TTC549 (cell line): ENCODE data around the gene CADM1.

Experiments
- FAIRE-seq: peaks from 2 replicates; lab custom pipeline; 2012; peaks lifted over from hg19 to GRCh38; lab: Jason Lieb, UNC

Gene CADM1

DNA sequence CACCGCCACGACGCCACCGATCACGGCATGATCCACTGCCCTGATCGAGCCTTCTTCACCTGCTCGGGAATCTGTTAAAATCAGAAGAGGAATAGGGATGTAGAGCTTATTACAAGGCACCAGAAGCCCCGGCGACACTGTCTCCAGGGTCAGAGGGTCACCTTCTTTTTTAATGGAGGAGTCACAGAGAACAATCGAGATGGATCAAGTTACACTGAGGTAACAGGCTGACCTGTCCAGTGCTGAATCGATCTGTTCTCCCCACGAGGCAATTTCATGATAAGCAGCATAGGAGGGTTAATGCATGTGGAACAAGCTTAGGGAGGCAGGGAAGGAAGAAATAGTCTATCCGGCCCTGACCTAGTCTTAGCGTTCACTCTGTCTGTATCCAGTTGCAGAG, 325.5 kb downstream of the CADM1 start:
- FAIRE-seq = no peak

DNA sequence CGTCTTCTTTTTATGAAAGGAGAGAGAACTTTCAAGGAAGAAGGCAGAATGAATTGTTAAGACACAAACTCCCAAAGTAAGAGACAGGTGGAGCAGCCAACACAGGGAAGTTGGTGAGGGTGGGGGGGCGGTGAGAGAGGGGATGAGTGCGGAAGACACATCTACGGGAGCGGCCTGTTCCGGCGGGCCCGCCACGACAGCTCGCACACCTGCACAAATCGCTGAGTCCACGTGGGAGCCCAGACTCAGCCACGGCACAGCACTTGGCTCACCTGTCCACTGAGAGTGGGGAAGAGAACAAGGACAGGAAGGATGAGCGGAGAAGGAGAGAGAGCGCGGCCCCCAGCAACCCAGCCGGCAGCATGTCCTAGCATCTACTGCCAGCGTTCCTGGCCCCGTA, 331.1 kb downstream of the CADM1 start:
- no peak for FAIRE-seq

DNA sequence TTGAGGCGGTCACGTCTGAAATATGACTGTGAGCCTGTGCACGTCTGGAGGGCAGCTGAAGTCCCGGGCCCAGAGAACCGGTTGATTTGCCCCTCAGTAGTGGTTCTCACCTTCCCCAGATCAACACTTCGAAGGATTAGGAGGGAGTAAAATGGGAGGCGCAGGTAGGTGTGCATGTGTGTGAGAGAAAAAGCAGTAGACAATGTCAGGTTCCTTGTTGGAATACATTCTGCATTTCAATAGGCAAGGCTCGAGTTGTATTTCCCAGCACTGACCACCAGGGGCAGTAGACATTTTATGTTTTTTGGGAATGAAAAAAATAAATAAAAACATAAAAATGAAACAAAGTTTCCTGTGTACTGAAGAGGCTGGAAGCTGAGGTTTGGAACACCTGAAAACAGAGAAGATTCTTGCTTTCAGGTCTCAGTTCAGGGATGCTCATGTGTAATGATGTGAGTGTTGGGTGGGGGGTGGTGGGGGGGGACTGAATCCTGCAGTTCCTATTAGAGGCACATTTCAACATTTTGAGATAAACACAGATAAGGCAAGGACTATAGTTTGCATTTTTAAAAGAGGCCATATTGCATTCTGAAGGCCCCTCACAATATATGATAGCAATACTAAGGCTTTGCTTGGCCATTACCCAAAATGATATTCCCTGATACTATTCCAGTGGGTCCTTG, 333.9 kb downstream of the CADM1 start:
- FAIRE-seq = no peak

DNA sequence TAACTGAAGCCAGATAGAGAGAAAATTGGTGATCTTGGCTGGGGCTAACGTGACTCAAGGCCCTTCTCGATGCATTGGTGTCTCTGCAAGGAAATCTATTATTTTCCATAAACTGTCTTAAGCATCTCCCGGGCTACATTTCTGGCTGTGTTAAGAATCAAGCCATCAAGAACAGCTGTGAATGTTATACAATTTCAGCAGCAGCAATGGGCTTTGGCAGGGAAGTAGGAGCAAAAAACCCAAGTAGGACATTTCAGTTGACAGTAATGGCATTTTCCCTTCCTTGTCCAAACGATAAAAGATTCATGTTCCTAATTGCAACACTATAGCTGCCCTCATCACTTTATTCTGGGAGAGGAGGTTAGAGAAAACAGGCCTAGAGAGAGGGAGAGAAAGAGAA, 335.0 kb downstream of the CADM1 start:
- no peak for FAIRE-seq

DNA sequence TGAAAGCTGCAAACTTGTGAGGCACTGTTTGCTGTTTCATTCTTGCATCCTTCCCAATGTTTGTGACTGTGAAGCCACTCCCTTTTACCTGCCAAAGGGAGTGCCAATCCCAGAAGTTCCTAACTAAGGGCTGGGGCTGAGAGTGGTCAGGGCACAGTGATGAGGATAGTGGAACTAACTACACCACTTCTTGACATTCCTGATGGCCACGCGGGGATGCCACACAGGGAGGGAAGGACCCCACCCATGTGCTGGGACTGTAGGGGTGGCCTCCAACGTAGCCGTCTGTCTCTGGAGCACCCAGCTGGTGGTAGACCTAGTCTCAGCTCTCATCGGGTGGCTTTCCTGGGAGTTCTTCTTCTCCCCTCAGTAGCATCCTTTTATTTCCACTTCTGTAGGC, 335.5 kb downstream of the CADM1 start:
- FAIRE-seq = no peak

DNA sequence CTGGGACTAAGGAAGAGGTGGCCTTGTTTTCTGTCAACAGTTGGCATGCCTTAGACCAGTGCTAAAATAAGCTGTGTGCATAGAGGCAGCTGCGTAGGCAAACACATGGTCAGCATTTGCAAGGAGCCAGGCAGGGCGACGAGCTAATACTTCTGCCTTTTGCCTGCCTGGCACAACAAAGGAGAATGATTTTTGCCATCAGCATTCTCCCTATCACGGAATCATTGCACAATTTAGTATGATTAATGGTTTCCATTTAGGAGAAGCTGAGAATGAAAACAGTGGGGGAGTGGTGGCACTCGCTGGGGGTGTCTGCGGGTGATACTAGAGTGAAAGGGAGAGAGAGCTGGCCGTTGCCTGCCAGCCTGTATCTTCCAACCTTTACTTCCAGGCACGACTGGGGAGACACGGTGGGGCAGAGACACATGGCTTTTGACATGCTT, 336.0 kb downstream of the CADM1 start:
- no peak for FAIRE-seq

DNA sequence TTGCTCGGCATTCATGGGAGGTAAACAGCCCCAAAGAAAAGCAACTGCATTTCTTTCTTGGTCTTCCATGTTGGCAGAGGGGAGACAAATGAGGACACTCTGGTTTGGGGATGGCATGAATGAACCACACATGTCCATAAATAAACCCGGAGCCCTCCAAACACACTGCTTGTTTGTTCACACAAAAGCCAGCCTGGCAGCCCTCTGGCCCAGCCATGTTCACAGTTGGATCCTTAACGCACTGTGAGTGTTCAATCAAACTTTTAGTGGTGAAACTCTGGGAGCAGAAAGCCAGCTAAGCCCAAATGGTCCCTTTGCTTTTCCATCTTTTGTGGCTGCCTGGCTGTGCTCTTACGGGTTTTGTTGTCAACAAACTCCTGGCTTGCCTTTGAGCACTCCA, 336.8 kb downstream of the CADM1 start:
- no peak for FAIRE-seq

DNA sequence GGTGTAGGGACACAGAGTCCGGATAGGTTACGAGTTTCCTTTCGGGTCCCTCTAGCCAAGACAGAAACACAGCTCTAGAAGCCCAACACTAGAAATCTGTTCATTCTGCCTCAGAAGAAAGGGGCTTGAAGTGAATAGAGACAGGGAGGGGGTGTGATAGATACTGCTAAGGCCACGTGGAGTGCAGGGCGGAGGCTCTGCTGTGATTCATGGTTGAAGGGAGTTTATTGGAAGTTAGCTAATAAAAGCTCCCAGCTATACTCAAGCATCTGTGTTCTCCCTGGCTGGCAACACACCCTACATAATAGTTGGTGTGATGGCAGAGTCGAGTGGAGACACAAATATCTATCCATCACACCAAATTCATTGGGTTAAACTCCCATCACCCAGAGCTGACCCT, 337.4 kb downstream of the CADM1 start:
- no peak for FAIRE-seq

DNA sequence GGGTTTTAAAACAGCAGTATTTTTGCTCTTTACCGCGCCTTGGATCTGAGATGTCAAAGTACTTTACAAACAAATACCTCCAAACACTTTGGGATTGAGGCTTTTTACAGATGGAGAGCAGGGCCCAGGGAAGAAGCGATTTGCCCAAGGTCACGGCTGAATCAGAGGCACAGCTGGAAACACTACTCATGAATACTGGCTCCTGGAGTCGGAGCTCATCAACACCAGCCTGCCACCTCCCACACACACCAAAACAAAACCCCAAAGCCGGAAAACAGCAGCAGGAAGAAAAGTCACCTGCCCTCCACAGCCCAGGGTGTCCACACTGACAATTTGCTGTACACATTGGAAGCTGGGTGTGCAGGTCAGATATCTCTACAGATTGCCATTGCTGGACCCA, 339.4 kb downstream of the CADM1 start:
- FAIRE-seq = no peak

DNA sequence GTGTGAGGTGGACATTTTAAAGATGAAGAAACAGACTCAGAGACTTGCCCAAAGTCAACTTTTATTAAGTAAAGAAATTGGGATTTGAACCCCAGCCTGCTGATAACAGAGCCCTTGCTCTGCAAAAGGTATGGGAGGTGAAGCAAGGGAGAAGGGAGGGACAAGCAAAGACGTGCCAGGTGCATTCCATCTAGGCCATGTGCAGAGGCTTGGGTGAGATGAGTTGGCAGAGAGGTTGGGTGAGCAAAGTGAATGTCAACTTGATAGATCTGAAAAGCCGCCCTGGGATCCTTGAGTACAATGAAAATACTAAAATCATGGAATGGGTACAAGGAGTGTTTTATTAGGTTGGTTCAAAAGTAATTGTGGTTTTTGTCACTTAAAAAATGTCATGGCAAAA, 341.3 kb downstream of the CADM1 start:
- FAIRE-seq = no peak

DNA sequence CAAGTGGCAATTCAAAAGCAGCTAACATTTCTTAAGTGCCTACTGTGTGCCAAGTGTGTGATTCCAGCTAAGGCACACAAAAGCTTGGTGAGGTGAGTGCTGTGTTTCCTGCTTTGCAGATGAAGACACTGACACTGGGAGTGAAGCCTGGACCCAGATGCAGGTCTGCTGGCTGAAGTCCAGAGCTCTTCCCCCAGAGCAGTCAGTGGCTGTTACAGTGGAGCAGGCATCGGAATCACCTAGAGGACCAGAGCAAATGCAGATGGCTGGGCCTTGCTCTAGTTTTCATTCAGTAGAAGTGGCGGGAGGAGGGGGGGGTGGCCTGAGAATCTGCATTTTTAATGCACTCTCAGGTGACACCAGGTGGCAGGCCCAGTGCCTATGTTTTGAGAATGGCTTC, 342.3 kb downstream of the CADM1 start:
- FAIRE-seq = no peak

DNA sequence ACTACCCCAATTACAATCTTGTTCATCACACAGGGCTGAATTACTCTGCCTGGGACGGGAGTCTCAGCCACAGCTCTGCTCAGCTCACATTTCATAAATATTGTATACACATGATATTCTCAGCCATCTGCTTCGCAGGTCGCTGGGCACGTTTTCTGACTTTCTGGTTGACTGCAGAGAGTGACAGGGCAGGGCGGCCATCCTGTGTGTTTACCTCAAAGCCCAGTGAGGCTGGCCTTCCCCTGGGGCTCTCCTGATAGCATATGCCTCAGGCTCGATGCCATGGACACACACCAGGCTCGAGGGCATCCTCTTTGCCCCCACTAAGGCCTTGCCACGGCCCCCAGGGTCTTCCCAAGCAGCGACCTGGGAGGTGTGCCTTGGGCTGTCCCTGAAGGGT, 345.0 kb downstream of the CADM1 start:
- FAIRE-seq = no peak

DNA sequence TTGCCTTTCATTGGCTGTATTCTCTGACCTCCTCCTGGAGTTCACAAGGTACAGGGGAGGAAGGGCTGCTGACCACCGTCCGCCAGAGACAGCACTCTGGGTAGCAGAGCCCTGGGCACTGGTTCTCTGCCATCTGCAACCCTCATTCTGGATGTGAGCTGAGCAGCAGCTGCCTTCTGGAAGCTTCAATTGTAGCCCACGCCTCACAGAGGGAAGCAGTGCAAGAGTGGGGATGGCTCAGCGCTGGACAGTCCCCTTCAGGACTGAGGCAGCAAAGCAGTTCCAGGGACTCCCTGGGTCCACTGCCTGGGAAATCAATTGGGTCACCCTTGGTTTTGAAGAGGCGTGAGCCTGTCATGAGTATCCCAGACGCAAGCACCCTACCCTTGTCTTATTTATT, 346.2 kb downstream of the CADM1 start:
- FAIRE-seq = no peak

DNA sequence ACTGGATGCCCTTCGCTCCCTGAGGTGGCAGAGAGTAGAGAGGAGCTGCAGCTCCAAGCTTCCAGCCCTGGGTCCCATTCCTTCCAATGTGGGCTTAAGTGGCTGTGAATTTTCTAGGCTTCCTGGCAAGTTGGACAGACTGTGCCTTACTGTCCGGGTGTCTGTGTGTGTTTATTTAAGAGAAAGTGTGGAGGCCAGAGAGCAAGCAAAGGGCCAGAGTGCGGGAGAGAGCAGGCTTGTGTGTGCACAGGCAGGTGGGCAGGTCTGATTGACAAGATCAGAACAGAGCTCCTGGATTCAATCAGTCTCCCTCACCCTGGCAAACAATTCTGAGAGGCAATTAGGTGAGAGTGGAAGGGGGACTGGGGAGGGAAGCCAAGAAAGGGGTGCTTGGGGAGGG, 347.0 kb downstream of the CADM1 start:
- no peak for FAIRE-seq

DNA sequence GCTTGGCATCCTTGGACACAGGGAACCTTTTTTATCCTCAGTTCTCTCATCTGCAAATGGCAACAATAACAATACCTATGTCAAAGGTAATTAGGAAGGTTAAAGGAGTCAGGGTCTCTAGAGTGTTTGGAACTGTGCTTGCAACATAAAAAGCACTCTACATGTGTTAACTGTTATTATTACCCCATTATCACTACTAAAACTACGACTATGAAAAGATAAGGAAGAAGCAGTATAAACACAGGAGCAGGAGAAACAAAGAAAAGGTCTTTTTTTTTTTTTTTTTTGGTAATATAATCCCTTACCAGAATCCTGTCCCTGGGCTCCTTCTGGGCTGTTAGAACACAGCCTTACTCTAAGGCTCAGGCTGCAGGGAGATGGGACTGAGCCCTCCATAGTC, 348.2 kb downstream of the CADM1 start:
- FAIRE-seq = no peak

DNA sequence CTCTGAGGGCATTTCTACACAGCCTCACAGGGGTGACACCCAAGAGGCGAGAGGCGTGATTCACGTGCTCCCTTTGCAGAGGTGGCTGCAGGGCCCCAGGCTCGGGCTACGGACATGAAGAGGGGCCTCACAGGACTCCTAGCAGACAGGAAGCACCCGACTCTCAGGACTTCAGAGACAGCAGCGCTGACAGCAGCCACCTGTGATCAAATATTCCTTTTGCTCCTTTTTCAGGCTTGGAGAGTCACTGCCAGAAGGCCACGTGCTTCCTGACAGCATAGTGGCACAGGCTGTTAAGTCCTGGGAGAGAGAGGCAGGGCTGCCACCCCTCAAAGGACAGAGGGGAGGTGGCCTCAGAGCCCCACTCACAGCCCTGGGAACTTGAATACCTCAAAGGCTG, 348.9 kb downstream of the CADM1 start:
- no peak for FAIRE-seq

DNA sequence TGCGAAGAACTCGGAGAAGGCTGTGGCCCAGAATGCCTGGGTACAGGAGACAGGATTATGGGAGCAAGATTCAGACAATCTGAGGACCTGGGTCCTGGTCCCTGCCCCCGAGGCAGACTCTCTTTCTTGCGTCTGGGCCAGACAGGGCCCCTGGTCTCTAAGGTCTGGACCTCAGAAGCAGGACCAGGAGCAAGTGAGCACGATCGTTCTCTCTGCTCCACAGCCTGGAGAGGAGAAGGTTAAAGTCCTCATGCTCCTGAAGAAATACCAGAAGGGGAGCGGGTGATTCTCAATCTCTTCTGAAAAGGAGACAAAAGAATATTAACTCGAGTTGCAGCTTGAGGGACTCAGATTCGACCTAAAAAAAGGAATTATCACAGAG, 349.9 kb downstream of the CADM1 start:
- no peak for FAIRE-seq

DNA sequence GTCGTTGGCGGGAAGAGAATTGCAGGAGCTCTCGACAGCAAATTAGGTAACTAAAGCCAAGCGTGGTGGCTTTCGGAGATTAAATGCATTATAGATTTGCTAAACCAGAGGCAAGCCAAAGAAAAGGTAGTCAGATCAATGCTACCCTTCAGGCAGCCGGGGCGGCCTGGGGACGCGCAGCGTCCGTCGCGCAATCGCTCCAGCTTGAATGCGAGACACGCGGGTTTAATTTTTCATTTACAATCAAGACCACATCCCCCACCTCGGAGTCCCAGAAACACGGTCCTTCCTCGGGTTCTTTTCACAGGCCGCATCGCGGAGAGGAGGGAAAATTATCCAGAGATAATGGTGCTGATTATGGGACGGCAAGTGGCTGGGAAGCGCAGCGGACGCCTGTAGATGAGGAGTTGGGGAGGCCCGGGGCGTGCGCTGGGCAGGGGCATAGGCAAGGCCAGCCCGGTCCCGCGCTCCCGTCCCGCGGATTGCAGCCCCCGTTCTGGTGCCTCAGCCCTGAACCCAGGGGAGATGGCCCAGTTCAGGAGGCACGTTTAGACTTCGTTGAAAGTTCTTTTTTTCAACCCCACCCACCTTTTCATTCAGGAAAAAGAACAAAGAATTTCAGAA, 350.4 kb downstream of the CADM1 start:
- no peak for FAIRE-seq

DNA sequence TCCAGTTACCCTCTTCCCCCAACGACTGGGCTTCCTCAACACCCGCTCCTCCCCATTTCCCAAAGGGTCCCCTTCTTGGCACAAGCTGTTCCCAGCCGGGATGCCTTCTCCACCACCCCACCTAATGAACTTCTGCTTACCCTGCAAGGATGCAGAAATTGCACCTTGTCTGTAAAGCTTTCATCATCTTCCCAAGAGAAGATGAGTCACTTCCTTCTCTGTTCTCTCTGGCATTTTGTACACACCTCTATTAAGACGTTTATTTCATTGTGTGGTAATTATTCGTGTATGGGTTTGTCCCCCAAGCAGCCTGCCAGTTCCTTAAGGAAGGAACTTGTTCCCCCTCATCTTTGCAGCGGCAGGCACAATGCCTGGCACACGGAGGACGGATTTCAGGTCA, 351.1 kb downstream of the CADM1 start:
- FAIRE-seq = no peak

DNA sequence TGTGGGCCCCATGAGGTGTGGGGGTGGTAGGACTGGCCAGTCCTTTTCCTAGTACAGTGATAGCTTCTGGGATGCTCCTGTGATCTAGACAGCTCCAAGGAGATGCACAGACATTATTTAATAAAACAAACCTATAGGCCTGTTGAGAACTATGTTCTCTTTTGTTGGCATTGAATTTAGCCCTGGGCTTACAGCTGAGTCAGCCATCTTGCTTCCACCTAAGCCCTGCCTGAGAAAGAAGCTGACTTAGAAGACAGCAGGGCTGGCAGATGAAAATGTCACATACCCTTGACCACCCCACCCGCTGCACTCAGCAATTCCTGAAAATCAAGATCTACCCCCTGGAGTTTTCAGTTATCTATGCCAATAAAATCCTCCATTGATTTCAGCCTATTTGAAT, 353.2 kb downstream of the CADM1 start:
- no peak for FAIRE-seq

DNA sequence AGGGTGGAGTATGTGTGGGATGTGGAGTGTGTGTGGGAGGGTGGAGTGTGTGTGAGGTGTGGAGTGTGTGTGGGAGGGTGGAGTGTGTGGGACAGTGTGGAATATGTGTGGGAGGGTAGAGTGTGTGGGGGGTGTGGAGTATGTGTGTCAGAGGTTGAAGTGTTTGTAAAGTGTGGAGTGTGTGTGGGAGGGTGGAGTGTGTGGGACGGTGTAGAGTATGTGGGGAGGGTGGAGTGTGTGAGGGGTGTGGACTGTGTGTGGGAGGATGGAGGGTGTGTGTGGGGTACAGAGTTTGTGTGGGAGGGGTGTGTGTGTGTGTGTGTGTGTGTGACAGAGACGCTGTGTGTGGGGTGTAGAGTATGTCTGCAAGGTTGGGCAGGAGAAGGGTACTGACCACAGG, 355.5 kb downstream of the CADM1 start:
- FAIRE-seq = no peak

DNA sequence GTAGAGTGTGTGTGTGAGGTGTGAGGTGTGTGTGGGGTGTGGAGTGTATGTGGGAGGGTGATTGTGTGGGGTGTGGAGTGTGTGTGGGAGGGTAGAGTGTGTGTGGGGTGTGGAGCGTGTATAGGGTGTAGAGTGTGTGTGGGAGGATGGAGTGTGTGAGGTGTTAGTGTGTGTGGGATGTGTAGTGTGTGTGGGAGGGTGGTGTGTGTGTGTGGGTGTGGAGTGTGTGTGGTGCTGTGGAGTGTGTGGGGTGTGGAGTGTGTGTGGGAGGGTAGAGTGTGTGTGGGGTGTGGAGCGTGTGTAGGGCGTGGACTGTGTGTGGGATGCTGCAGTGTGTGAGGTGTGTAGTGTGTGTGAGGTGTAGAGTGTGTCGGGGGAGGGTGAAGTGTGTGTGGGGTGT, 356.1 kb downstream of the CADM1 start:
- no peak for FAIRE-seq

DNA sequence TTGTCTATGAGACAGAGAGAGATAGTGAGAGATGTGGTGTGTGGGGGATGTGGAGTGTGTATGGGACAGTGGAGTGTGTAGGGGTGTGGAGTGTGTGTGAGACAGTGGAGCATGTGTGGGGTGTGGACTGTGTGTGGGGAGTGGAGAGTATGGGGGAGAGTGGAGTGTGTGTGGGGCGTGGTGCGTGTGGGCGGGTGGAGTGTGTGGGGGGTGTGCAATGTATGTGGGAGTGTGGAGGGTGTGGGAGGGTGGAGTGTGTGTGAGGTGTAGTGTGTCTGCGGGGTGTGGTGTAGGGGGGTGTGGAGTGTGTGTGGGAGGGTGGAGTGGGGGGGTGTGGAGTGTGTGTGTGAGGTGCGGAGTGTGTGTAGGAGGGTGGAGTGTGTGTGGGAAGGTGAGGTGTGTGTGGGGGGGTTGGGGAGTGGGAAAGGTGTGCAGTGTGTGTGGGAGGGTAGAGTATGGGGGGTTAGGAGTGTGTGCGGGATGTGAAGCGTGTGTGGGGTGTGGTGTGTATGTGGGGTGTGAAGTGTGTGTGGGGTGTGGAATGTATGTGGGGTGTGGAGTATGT, 356.9 kb downstream of the CADM1 start:
- no peak for FAIRE-seq

DNA sequence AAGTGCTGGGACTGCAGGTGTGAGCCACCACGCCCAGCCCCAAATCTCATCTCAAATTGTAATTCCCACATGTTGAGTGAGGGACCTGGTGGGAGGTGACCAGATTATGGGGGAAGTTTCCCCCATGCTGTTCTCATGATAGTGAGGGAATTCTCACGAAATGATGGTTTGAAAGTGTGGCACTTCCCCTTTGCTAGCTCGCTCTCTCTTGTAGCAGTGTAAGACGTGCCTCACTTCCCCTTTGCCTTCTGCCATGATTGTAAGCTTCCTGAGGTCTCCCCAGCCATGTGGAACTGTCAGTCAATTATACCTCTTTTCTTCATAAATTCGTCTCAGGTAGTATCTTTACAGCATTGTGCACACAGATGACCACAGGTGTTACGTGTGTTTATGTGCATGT, 357.8 kb downstream of the CADM1 start:
- FAIRE-seq = no peak
